ENCODE data around the gene CD48.
"Not testable (repeated sequence)": the region's sequence is repeated elsewhere in the genome, so short reads cannot be mapped to it uniquely, and the experiment has no call there.

CD48 gene

GRCh38 chr1:160652924-160653619 is 58.5 kb downstream of the CD48 start:
- DNase-seq (ENCODE audit: low spot score) = no peak

GRCh38 chr1:160652065-160652641 is 59.5 kb downstream of the CD48 start:
- DNase-seq (ENCODE audit: low spot score) = not testable (repeated sequence)

GRCh38 chr1:160651433-160652064 is 60.1 kb downstream of the CD48 start:
- no peak for DNase-seq (ENCODE audit: low spot score)

- DNase-seq (ENCODE audit: low spot score) = no peak
Measured at GRCh38 chr1:160647329-160647720, 64.3 kb downstream of the CD48 start.

GRCh38 chr1:160646711-160647328 is 64.8 kb downstream of the CD48 start, which contains the start of gene SLAMF1:
TSS of gene SLAMF1 (minus strand) at chr1:160647044. CDS start at chr1:160646945, 99 bp downstream.
- DNase-seq (ENCODE audit: low spot score) = no peak

GRCh38 chr1:160646180-160646579 is 65.4 kb downstream of the CD48 start:
- no peak for DNase-seq (ENCODE audit: low spot score)

- DNase-seq (ENCODE audit: low spot score) = no peak
Measured at GRCh38 chr1:160645386-160646130, 66.1 kb downstream of the CD48 start.

GRCh38 chr1:160644399-160644798 is 67.2 kb downstream of the CD48 start:
- no peak for DNase-seq (ENCODE audit: low spot score)

GRCh38 chr1:160643138-160643537 is 68.5 kb downstream of the CD48 start:
- no peak for DNase-seq (ENCODE audit: low spot score)

GRCh38 chr1:160642281-160642644 is 69.4 kb downstream of the CD48 start:
- DNase-seq (ENCODE audit: low spot score) = no peak

GRCh38 chr1:160641323-160642280 is 70.0 kb downstream of the CD48 start:
- no peak for DNase-seq (ENCODE audit: low spot score)

- no peak for DNase-seq (ENCODE audit: low spot score)
Measured at GRCh38 chr1:160640359-160641123, 71.1 kb downstream of the CD48 start.

- DNase-seq (ENCODE audit: low spot score) = no peak
Measured at GRCh38 chr1:160639652-160640051, 72.0 kb downstream of the CD48 start.

- no peak for DNase-seq (ENCODE audit: low spot score)
Measured at GRCh38 chr1:160638926-160639325, 72.7 kb downstream of the CD48 start.

GRCh38 chr1:160638540-160638857 is 73.1 kb downstream of the CD48 start:
- no peak for DNase-seq (ENCODE audit: low spot score)

GRCh38 chr1:160637821-160638539 is 73.6 kb downstream of the CD48 start:
- no peak for DNase-seq (ENCODE audit: low spot score)

- DNase-seq (ENCODE audit: low spot score) = no peak
Measured at GRCh38 chr1:160637065-160637464, 74.6 kb downstream of the CD48 start.

GRCh38 chr1:160636547-160636946 is 75.1 kb downstream of the CD48 start:
- no peak for DNase-seq (ENCODE audit: low spot score)

GRCh38 chr1:160636076-160636475 is 75.5 kb downstream of the CD48 start:
- no peak for DNase-seq (ENCODE audit: low spot score)
